T-cell (primary cell): ENCODE data around the gene GADD45B. TPM values are rescaled to one million over a fixed set of nuclear protein-coding genes. Genes with fewer than 3 reads are reported as not detected.

Source experiments
- ATAC-seq, 4 experiments: fragments of 200-7000 bp in 3 of 4; fragments of 150-1000 bp in 1 of 4; cut with Tn5 transposase; replicated peaks in 1 of 4; 1 replicate in 3 of 4; 2 replicates in 1 of 4; pipeline ENCODE4 v1.10.0; 2021; ENCODE audit warnings: moderate library complexity in 3 of 4, mild to moderate bottlenecking in 2 of 4, moderate number of reproducible peaks in 1 of 4
- CTCF ChIA-PET, 2 donors: fragments of 300-600 bp; sonication (Branson Sonifier 250); formaldehyde crosslinking; loops; one replicate each; lab custom pipeline; 2022; ENCODE audit warnings: antibody characterized with exemption in 2 of 2; lab: Charles Lee
- POLR2A ChIA-PET, 2 donors: fragments of 300-600 bp; sonication (Branson Sonifier 250); formaldehyde crosslinking; loops; one replicate each; lab custom pipeline; 2022; ENCODE audit warnings: antibody characterized with exemption in 2 of 2; lab: Charles Lee
- DNase-seq, 35 experiments: peaks; one replicate each; pipeline versions ENCODE4 v3.0.0 to v3.0.0-alpha.2; 2013 to 2023
- H3K27ac ChIP-seq: one replicate; pipeline ENCODE4 v1.5.1; 2013; ENCODE audit warnings: low read length
- H3K27me3 ChIP-seq, 2 experiments: replicated peaks in 1 of 2; 1 replicate in 1 of 2; 2 replicates in 1 of 2; pipeline versions ENCODE4 v1.6.1 to v1.7.0; 2013; ENCODE audit warnings: low read length in 1 of 2, mixed read lengths in 1 of 2; ENCODE audit not compliant: control insufficient read depth in 2 of 2, insufficient read depth in 2 of 2; ENCODE audit errors: extremely low read depth in 1 of 2
- H3K36me3 ChIP-seq, 2 donors: 1 replicate in 1 of 2; 2 replicates in 1 of 2; pipeline versions ENCODE4 v1.6.1 to v1.7.0; 2013; ENCODE audit warnings: low read length in 1 of 2; ENCODE audit not compliant: control insufficient read depth in 2 of 2, insufficient read depth in 1 of 2; ENCODE audit errors: extremely low read depth in 1 of 2
- H3K4me1 ChIP-seq, 2 experiments: 1 replicate in 1 of 2; 2 replicates in 1 of 2; pipeline versions ENCODE4 v1.6.1 to v1.7.0; 2013; ENCODE audit warnings: low read length in 2 of 2, mixed read lengths in 1 of 2; ENCODE audit not compliant: insufficient read depth in 2 of 2, control insufficient read depth in 1 of 2; ENCODE audit errors: extremely low read depth in 1 of 2
- H3K4me3 ChIP-seq, 2 donors: 1 replicate in 1 of 2; 2 replicates in 1 of 2; pipeline versions ENCODE4 v1.5.1 to v1.7.0; 2013; ENCODE audit warnings: mild to moderate bottlenecking in 2 of 2, low read length in 1 of 2, moderate library complexity in 1 of 2; ENCODE audit not compliant: control insufficient read depth in 1 of 2; ENCODE audit errors: extremely low read depth in 1 of 2
- H3K9me3 ChIP-seq: 2 replicates; pipeline ENCODE4 v1.7.0; 2013
- H3K27ac Mint-ChIP-seq, 2 donors: one replicate each; pipeline ENCODE4 v1.8.0; 2020 to 2021; ENCODE audit warnings: mild to moderate bottlenecking in 2 of 2, mixed read lengths in 2 of 2
- H3K27me3 Mint-ChIP-seq, 2 donors: one replicate each; pipeline ENCODE4 v1.8.0; 2021 to 2022; ENCODE audit warnings: mixed read lengths in 2 of 2
- H3K36me3 Mint-ChIP-seq: one replicate; pipeline ENCODE4 v1.8.0; 2021; ENCODE audit warnings: mixed read lengths
- H3K4me1 Mint-ChIP-seq, 3 donors: one replicate each; pipeline ENCODE4 v1.8.0; 2020 to 2022; ENCODE audit warnings: mixed read lengths in 3 of 3, mild to moderate bottlenecking in 1 of 3
- H3K4me3 Mint-ChIP-seq, 3 donors: one replicate each; pipeline ENCODE4 v1.8.0; 2020 to 2022; ENCODE audit warnings: mild to moderate bottlenecking in 3 of 3, mixed read lengths in 3 of 3, moderate library complexity in 3 of 3
- H3K9me3 Mint-ChIP-seq, 3 donors: one replicate each; pipeline ENCODE4 v1.8.0; 2020 to 2022; ENCODE audit warnings: mixed read lengths in 3 of 3
- WGBS: methylation state at CpG from one replicate; pipeline ENCODE4 v1.1.5; 2013; ENCODE audit warnings: missing lambda C conversion rate; ENCODE audit not compliant: insufficient coverage; 5-methylcytosine and 5-hydroxymethylcytosine counted together
- total RNA-seq, 35 experiments: library from RNA in 6 of 35; stranded (reverse) in 6 of 35; fragments of 120-200 nt in 1 of 35; gene quantifications; one replicate each; pipeline versions ENCODE4 v1.2.1 to v1.2.4 and lab custom pipeline; 2013 to 2026

The GADD45B gene
- total RNA-seq, 5 donors from 2014 or later (not counting 1 experiment from before 2014, with no cell fraction given) = 76.5 to 174 (median 102) TPM

GRCh38 chr19:2527171-2527570, 51.2 kb downstream of the GADD45B start:
- H3K4me3 Mint-ChIP-seq = no peak overlapping the region
- H3K27me3 Mint-ChIP-seq = no peaks in the 10 kb centered on the region
- H3K9me3 Mint-ChIP-seq = peaks cover 0 to 2% (median 1%) of the 10 kb centered on the region in 3 donors
- H3K4me1 Mint-ChIP-seq = peaks cover under 1 to 1% (median under 1%) of the 10 kb centered on the region in 3 donors
- Histone ChIP-seq H3K9me3 (no peaks in the 10 kb centered on the region), H3K27me3 (no peaks in the 10 kb centered on the region), H3K27ac (no peak overlapping the region), H3K36me3 (no peaks in the 10 kb centered on the region), H3K4me1 (no peaks in the 10 kb centered on the region), H3K4me3 (no peak overlapping the region)
- ChIA-PET CTCF (no interaction called here), POLR2A (interaction anchor here in 1 of 2 donors (0.5 kb wide), 1 partner anchor 161 kb away, joined by 5 read pairs; no protein-coding TSS in a partner anchor)
- WGBS = 90% methylated on average over 11 of the region's 14 CpGs
- no peak for ATAC-seq
- H3K36me3 Mint-ChIP-seq = no peaks in the 10 kb centered on the region
- no peak for DNase-seq
- H3K27ac Mint-ChIP-seq = no peak overlapping the region

DNA sequence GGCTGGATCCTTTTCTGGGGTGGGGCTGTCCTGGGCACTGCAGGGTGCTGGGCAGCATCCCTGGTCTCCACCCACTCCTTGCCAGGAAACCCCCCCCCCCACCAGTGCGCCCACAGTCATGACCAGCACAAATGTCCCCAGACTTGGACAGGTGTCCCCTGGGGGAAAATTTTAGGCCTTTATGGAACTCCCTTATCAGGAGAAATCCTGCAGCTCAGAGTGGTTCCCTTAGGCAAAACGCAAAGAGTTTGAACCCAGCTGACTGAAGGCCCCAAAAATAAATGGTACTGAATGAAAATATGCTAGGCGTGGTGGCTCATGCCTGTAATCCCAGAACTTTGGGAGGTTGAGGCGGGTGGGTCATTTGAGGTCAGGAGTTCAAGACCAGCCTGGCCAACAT, 51.8 kb downstream of the GADD45B start:
- Histone ChIP-seq H3K4me1 (no peaks in the 10 kb centered on the region), H3K27ac (no peak overlapping the region), H3K27me3 (no peaks in the 10 kb centered on the region), H3K36me3 (no peaks in the 10 kb centered on the region), H3K9me3 (no peaks in the 10 kb centered on the region), H3K4me3 (no peak overlapping the region)
- no peaks in the 10 kb centered on the region for H3K27me3 Mint-ChIP-seq
- WGBS = 96% methylated on average over 3 of the region's 4 CpGs
- H3K4me3 Mint-ChIP-seq = no peak overlapping the region
- ChIA-PET CTCF (no interaction called here), POLR2A (interaction anchor here in 1 of 2 donors (0.5 kb wide), 1 partner anchor 161 kb away, joined by 5 read pairs; no protein-coding TSS in a partner anchor)
- peaks cover 0 to 5% (median 4%) of the 10 kb centered on the region in 3 donors for H3K9me3 Mint-ChIP-seq
- DNase-seq = no peak
- ATAC-seq = no peak
- H3K4me1 Mint-ChIP-seq = peaks cover 3 to 6% (median 5%) of the 10 kb centered on the region in 3 donors
- no peaks in the 10 kb centered on the region for H3K36me3 Mint-ChIP-seq
- H3K27ac Mint-ChIP-seq = no peak overlapping the region

Other genes with a start within 250 kb of the GADD45B start
- 10 to 100 TPM; 38.3 to 87.0 (median 80.4) TPM for gene PLEKHJ1, start 239.8 kb upstream of the GADD45B start, total RNA-seq
- gene SF3A2, start 239.3 kb upstream of the GADD45B start, total RNA-seq = 100 to 1,000 TPM; 130 to 172 (median 161) TPM
- 10 to 100 TPM in 2 of 5 donors, 1 to 10 TPM in 3; 2.1 to 13.5 (median 5.3) TPM for gene AMH, start 226.8 kb upstream of the GADD45B start, total RNA-seq
- 1 to 10 TPM in 2 of 5 donors, under 1 TPM in 2, not detected in 1; 0.42 to 1.5 (median 1.0) TPM for gene JSRP1, start 219.7 kb upstream of the GADD45B start, total RNA-seq
- gene PEAK3, start 194.0 kb upstream of the GADD45B start, total RNA-seq = under 1 TPM in 3 of 5 donors, not detected in 2; 0.22 to 0.49 (median 0.30) TPM
- gene LINGO3, start 168.0 kb upstream of the GADD45B start, total RNA-seq = 1 to 10 TPM in 2 of 5 donors, under 1 TPM in 3; 0.23 to 1.7 (median 0.99) TPM
- 100 to 1,000 TPM in 3 of 5 donors, 10 to 100 TPM in 2; 86.7 to 127 (median 107) TPM for gene LSM7, start 147.5 kb upstream of the GADD45B start, total RNA-seq
- gene SPPL2B, start 147.4 kb upstream of the GADD45B start, total RNA-seq = 100 to 1,000 TPM in 4 of 5 donors, 10 to 100 TPM in 1; 96.5 to 173 (median 133) TPM
- gene TMPRSS9, start 115.9 kb upstream of the GADD45B start, total RNA-seq = not detected
- 10 to 100 TPM; 22.4 to 50.9 (median 33.7) TPM for gene TIMM13, start 48.5 kb upstream of the GADD45B start, total RNA-seq
- 10 to 100 TPM; 15.7 to 26.7 (median 24.7) TPM for gene LMNB2, start 19.2 kb upstream of the GADD45B start, total RNA-seq
- 1 to 10 TPM; 4.5 to 7.2 (median 5.7) TPM for gene GNG7, start 226.6 kb downstream of the GADD45B start, total RNA-seq
- under 1 TPM; 0.53 to 0.70 (median 0.60) TPM for gene DIRAS1, start 245.2 kb downstream of the GADD45B start, total RNA-seq